ENCODE measurements around the gene CAMTA1. TPM values are rescaled to one million over a fixed set of nuclear protein-coding genes. Genes with fewer than 3 reads are reported as not detected.

Gene CAMTA1
- total and polyA plus RNA-seq, 9 of the 15 experiments (the other 6 are each of a cell fraction or from before 2014, with no cell fraction given), result 43.9 to 161 (median 65.9) TPM

- Histone ChIP-seq H3K4me2 (ENCODE audit: insufficient read depth, low read length) (no peak overlapping the region), H4K20me1 (replicated peaks; ENCODE audit: control insufficient read depth, insufficient read depth, low read length) (peaks cover 4% of the 10 kb centered on the region), H3K79me2 (ENCODE audit: control insufficient read depth, insufficient read depth, low read length) (no peaks in the 10 kb centered on the region), H3K36me3 (ENCODE audit: control insufficient read depth, insufficient read depth, low read length) (no peaks in the 10 kb centered on the region), H3K9me1 (ENCODE audit: control insufficient read depth, insufficient read depth, low read length) (no peaks in the 10 kb centered on the region), H2AFZ (ENCODE audit: low read depth, low read length) (no peak overlapping the region), H3K27ac (ENCODE audit: extremely low read depth, low read depth, low read length) (no peak overlapping the region), H3K9me3 (replicated peaks; ENCODE audit: control insufficient read depth, insufficient read depth, low read depth, low read length) (no peaks in the 10 kb centered on the region), H3K9ac (ENCODE audit: insufficient read depth in 1 of 2, low read depth in 2 of 2, low read length in 2 of 2) (no peak overlapping the region), H3K27me3 (ENCODE audit: control insufficient read depth in 2 of 2, insufficient read depth in 2 of 2, low read length in 2 of 2) (peaks cover 2 to 46% of the 10 kb centered on the region in 2 experiments; a peak in 3 of 5 replicates), H3K4me3 (no peak overlapping the region), H3K4me1 (replicated peaks in 1 of 2; ENCODE audit: control insufficient read depth in 2 of 2, insufficient read depth in 2 of 2, low read length in 2 of 2) (no peaks in the 10 kb centered on the region)
- FAIRE-seq (no peak), DNase-seq (ENCODE audit: extremely low read depth in 1 of 4, low spot score in 3 of 4) (no peak), ATAC-seq (no peak)
- no TSS peak for BruUV-seq (replicated peaks)
- intact Hi-C loops (cut with micrococcal nuclease) (no loop called here), in situ Hi-C loops (cut with MboI) (no loop called here)
- WGBS (ENCODE audit: insufficient coverage, low coverage, missing lambda C conversion rate), result 0% methylated on average over 7 of the region's 7 CpGs
- ChIA-PET POLR2A (no interaction called here), CTCF (ENCODE audit: low intra/inter-chr PET ratio) (no interaction called here)
- TF ChIP-seq ZNF76 (CRISPR knock-in tag; IDR thresholded peaks at IDR 0.05; ENCODE audit: borderline replicate concordance) (no peak), ZNF778 (CRISPR knock-in tag; IDR thresholded peaks at IDR 0.05) (no peak), ZFP91 (CRISPR knock-in tag; IDR thresholded peaks at IDR 0.05) (no peak), GATA2 (CRISPR knock-in tag; IDR thresholded peaks at IDR 0.05) (no peak), ETS1 (conservative IDR thresholded peaks at IDR 0.05; ENCODE audit: control insufficient read depth, low read depth, low read length) (no peak), PHF8 (IDR thresholded peaks at IDR 0.05; ENCODE audit: borderline replicate concordance, low read length) (no peak), HIVEP1 (CRISPR knock-in tag; IDR thresholded peaks at IDR 0.05) (no peak), HDGF (IDR thresholded peaks at IDR 0.05) (no peak), ARID1B (IDR thresholded peaks at IDR 0.05) (no peak)
- TF ChIP-seq, protein P1, sequence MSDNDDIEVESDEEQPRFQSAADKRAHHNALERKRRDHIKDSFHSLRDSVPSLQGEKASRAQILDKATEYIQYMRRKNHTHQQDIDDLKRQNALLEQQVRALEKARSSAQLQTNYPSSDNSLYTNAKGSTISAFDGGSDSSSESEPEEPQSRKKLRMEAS (CRISPR knock-in tag; IDR thresholded peaks at IDR 0.05), result no peak
Measured at GRCh38 chr1:7509598-7509997, 724.3 kb downstream of the CAMTA1 start.
